GM12878 (cell line): Measurements from ENCODE around the gene SEPTIN7. TPM values are rescaled to one million over a fixed set of nuclear protein-coding genes. Genes with fewer than 3 reads are reported as not detected.

ENCODE experiments used
- ATAC-seq: fragments of 200-7000 bp; cut with Tn5 transposase; 3 replicates; pipeline ENCODE4 v1.9.1; 2020; ENCODE audit warnings: mild to moderate bottlenecking, moderate library complexity
- BruUV-seq: library from RNA; stranded (reverse); fragments of 400-500 nt; replicated peaks from 2 replicates; lab custom pipeline; 2021; lab: Mats Ljungman, UMichigan
- CTCF ChIA-PET: fragments of 300-600 bp; sonication (Branson Sonifier 250); formaldehyde crosslinking; extraction: SDS; loops from one replicate; lab custom pipeline; 2021; ENCODE audit warnings: inconsistent platforms; lab: Yijun Ruan, JAX
- POLR2A ChIA-PET: fragments of 350-600 bp; formaldehyde crosslinking; extraction: SDS; loops from one replicate; lab custom pipeline; 2021; ENCODE audit warnings: inconsistent platforms; lab: Charles Lee
- RAD21 ChIA-PET: fragments of 300-600 bp; sonication (Branson Sonifier 250); formaldehyde crosslinking; loops from one replicate; lab custom pipeline; 2023; ENCODE audit warnings: antibody characterized with exemption; ENCODE audit not compliant: unreplicated experiment; lab: Charles Lee
- SMC1A ChIA-PET: fragments of 300-600 bp; sonication (Branson Sonifier 250); formaldehyde crosslinking; loops from one replicate; lab custom pipeline; 2023; ENCODE audit not compliant: unreplicated experiment, uncharacterized antibody; lab: Charles Lee
- DNase-seq: peaks from one replicate; pipeline ENCODE4 v3.0.0-alpha.2; 2011; ENCODE audit warnings: low read depth, low spot score
- FAIRE-seq: peaks from 3 replicates; lab custom pipeline; 2011; peaks lifted over from hg19 to GRCh38; lab: Jason Lieb, UNC
- H2AFZ ChIP-seq: 2 replicates; pipeline ENCODE4 v1.6.0; 2011; ENCODE audit warnings: low read depth, low read length, control low read depth; ENCODE audit not compliant: control insufficient read depth
- H3K27ac ChIP-seq: 2 replicates; pipeline ENCODE4 v1.5.1; 2011; ENCODE audit warnings: control low read depth; ENCODE audit not compliant: control insufficient read depth, insufficient read depth
- H3K27me3 ChIP-seq, 2 experiments: replicated peaks in 1 of 2; 2 replicates each; pipeline versions ENCODE4 v1.6.0 to v1.6.1; 2011; ENCODE audit warnings: low read length in 1 of 2; ENCODE audit not compliant: control insufficient read depth in 2 of 2, insufficient read depth in 2 of 2
- H3K36me3 ChIP-seq, 2 experiments: 2 replicates each; pipeline ENCODE4 v1.5.1; 2011; ENCODE audit warnings: low read length in 1 of 2; ENCODE audit not compliant: control insufficient read depth in 2 of 2, insufficient read depth in 2 of 2
- H3K4me1 ChIP-seq: 2 replicates; pipeline ENCODE4 v1.6.1; 2011; ENCODE audit warnings: mild to moderate bottlenecking, low read length, moderate library complexity, mixed read lengths; ENCODE audit not compliant: control insufficient read depth, insufficient read depth
- H3K4me2 ChIP-seq: 2 replicates; pipeline ENCODE4 v1.6.0; 2011; ENCODE audit warnings: control low read depth; ENCODE audit not compliant: control insufficient read depth, insufficient read depth
- H3K4me3 ChIP-seq: fragments of 200-600 bp; sonication (generic); 2 replicates; pipeline ENCODE4 v1.5.1; 2016
- H3K79me2 ChIP-seq: 2 replicates; pipeline ENCODE4 v1.6.0; 2011; ENCODE audit warnings: low read length; ENCODE audit not compliant: control insufficient read depth, insufficient read depth
- H3K9ac ChIP-seq: 2 replicates; pipeline ENCODE4 v1.8.0; 2011; ENCODE audit warnings: low read length, control low read depth, mixed read lengths; ENCODE audit not compliant: control insufficient read depth, insufficient read depth
- H3K9me3 ChIP-seq: replicated peaks from 3 replicates; pipeline ENCODE4 v1.5.1; 2011; ENCODE audit warnings: mild to moderate bottlenecking, low read length; ENCODE audit not compliant: control insufficient read depth, insufficient read depth
- H4K20me1 ChIP-seq: 2 replicates; pipeline ENCODE4 v1.6.0; 2011; ENCODE audit not compliant: control insufficient read depth, insufficient read depth
- CREM ChIP-seq: IDR thresholded peaks from 2 replicates; pipeline ENCODE4 v1.6.1; 2014; ENCODE audit warnings: antibody characterized with exemption, low read depth
- E4F1 ChIP-seq: fragments of 450-650 bp; IDR thresholded peaks from 2 replicates; pipeline ENCODE4 v1.6.1; 2018; ENCODE audit warnings: borderline replicate concordance, mild to moderate bottlenecking; ENCODE audit not compliant: partially characterized antibody
- ELK1 ChIP-seq: IDR thresholded peaks from 2 replicates; pipeline ENCODE4 v1.6.1; 2012; ENCODE audit warnings: low read depth, low read length, improper control_type of control experiment
- ESRRA ChIP-seq: IDR thresholded peaks from 2 replicates; pipeline ENCODE4 v1.6.1; 2012; ENCODE audit warnings: mild to moderate bottlenecking, low read length, improper control_type of control experiment
- HDAC2 ChIP-seq: fragments of 200-600 bp; sonication (generic); IDR thresholded peaks from 2 replicates; pipeline ENCODE4 v1.6.1; 2017
- HSF1 ChIP-seq: fragments of 150-350 bp; IDR thresholded peaks from 2 replicates; pipeline ENCODE4 v1.6.1; 2014; ENCODE audit warnings: mild to moderate bottlenecking, low read depth, low read length
- MLLT1 ChIP-seq: fragments of 450-650 bp; IDR thresholded peaks from 2 replicates; pipeline ENCODE4 v1.6.1; 2016; ENCODE audit warnings: mild to moderate bottlenecking
- NR2C2 ChIP-seq: IDR thresholded peaks from 2 replicates; pipeline ENCODE4 v1.6.1; 2011; ENCODE audit warnings: borderline replicate concordance, low read depth; ENCODE audit not compliant: control insufficient read depth, insufficient read length
- PRDM15 ChIP-seq: fragments of 450-650 bp; formaldehyde crosslinking; IDR thresholded peaks from 2 replicates; pipeline ENCODE4 v1.4.0; 2020; ENCODE audit warnings: mild to moderate bottlenecking, moderate library complexity
- SPI1 ChIP-seq: IDR thresholded peaks from 2 replicates; pipeline ENCODE4 v1.6.1; 2011; ENCODE audit warnings: low read depth, mild to moderate bottlenecking, low read length, moderate library complexity, borderline replicate concordance; ENCODE audit not compliant: insufficient read depth
- YBX1 ChIP-seq: fragments of 450-650 bp; IDR thresholded peaks from 2 replicates; pipeline ENCODE4 v1.6.1; 2016; ENCODE audit warnings: antibody characterized with exemption
- ZBED1 ChIP-seq: IDR thresholded peaks from 2 replicates; pipeline ENCODE4 v1.6.1; 2016; ENCODE audit warnings: borderline replicate concordance
- ZSCAN29 ChIP-seq: fragments of 450-650 bp; IDR thresholded peaks from 2 replicates; pipeline ENCODE4 v1.6.1; 2017; ENCODE audit warnings: mild to moderate bottlenecking, moderate library complexity
- WGBS: methylation state at CpG from one replicate; pipeline ENCODE4 v1.1.6; 2016; ENCODE audit warnings: low lambda C conversion rate; ENCODE audit not compliant: insufficient replicate concordance, insufficient coverage; ENCODE audit errors: missing lambda C conversion rate; 5-methylcytosine and 5-hydroxymethylcytosine counted together
- in situ Hi-C: fragments of 300-500 bp; cut with MboI; formaldehyde crosslinking; loops from 9 replicates; pipeline ENCODE4 v1.14.3; 2018; ENCODE audit warnings: mixed read lengths
- intact Hi-C: fragments of 100-400 bp; cut with micrococcal nuclease; formaldehyde crosslinking; loops from one replicate; pipeline ENCODE4 v1.14.2; 2022; ENCODE audit not compliant: unreplicated experiment
- polyA plus RNA-seq, 11 experiments: library from polyadenylated mRNA; depleted of rRNA in 4 of 11; unstranded in 6 of 11; stranded (reverse) in 5 of 11; fragments of >200 nt; fragmentation: Nextera tagmentation in 4 of 11; fragmentation: Illumina TruSeq in 1 of 11; extraction: Ambion mirVana in 4 of 11; extraction: Trizol in 1 of 11; gene quantifications; 1 replicate in 1 of 11; 2 replicates in 10 of 11; pipeline versions ENCODE4 v1.2.1 to v1.2.3, GENCODE V29; 2011 to 2016; ENCODE audit warnings: inconsistent platforms in 2 of 11, missing spikeins in 2 of 11, low read depth in 1 of 11
- total RNA-seq, 4 experiments: library from RNA; depleted of rRNA in 3 of 4; stranded (reverse); fragments of >200 nt in 3 of 4; fragmentation: Illumina TruSeq in 1 of 4; extraction: Trizol in 1 of 4; gene quantifications; 2 replicates each; pipeline versions ENCODE4 v1.2.1 to v1.2.3, GENCODE V29; 2013 to 2021

Gene SEPTIN7
- total and polyA plus RNA-seq, 10 of the 15 experiments (the other 5 are each of a cell fraction or from before 2014, with no cell fraction given) = 176 to 787 (median 437) TPM

GRCh38 chr7:35846816-35847412, 46.1 kb downstream of the SEPTIN7 start:
- ChIA-PET SMC1A (interaction anchor here (0.7 to 1.1 kb wide), 4 partner anchors 10 to 119 kb away, joined by 3 read pairs; no protein-coding TSS in a partner anchor), RAD21 (no interaction called here), CTCF (interaction anchor here (1.2 to 3.5 kb wide), 4 partner anchors 10 to 120 kb away, joined by 3 to 11 read pairs (median 4); no protein-coding TSS in a partner anchor), POLR2A (interaction anchor here (1.3 kb wide), 1 partner anchor 22 kb away, joined by 3 read pairs; no protein-coding TSS in a partner anchor)
- Histone ChIP-seq H3K4me1 (no peaks in the 10 kb centered on the region), H2AFZ (no peak overlapping the region), H3K4me3 (no peak overlapping the region), H3K79me2 (peaks cover 49% of the 10 kb centered on the region), H4K20me1 (no peaks in the 10 kb centered on the region), H3K27ac (no peak overlapping the region), H3K9ac (no peak overlapping the region), H3K27me3 (no peaks in the 10 kb centered on the region), H3K9me3 (no peaks in the 10 kb centered on the region), H3K36me3 (peaks cover 5 to 18% of the 10 kb centered on the region in 2 experiments; a peak in 3 of 4 replicates), H3K4me2 (no peak overlapping the region)
- over 99% methylated on average over 11 of the region's 11 CpGs for WGBS
- DNase-seq (no peak), ATAC-seq (no peak), FAIRE-seq (no peak)
- no TSS peak for BruUV-seq
- in situ Hi-C loops (no loop called here), intact Hi-C loops (no loop called here)
- TF ChIP-seq ELK1 = no peak
- no peak for TF ChIP-seq CREM
- TF ChIP-seq MLLT1 = no peak
- TF ChIP-seq SPI1 = no peak
- no peak for TF ChIP-seq PRDM15 (CRISPR knock-in tag)
- TF ChIP-seq ESRRA = no peak
- no peak for TF ChIP-seq E4F1
- no peak for TF ChIP-seq ZSCAN29
- no peak for TF ChIP-seq HDAC2
- TF ChIP-seq NR2C2 = no peak
- no peak for TF ChIP-seq YBX1
- TF ChIP-seq HSF1 = no peak
- no peak for TF ChIP-seq ZBED1
